T-helper 1 cell (primary cell): ENCODE data around the gene ST6GALNAC3.
"Not testable (repeated sequence)": the region's sequence is repeated elsewhere in the genome, so short reads cannot be mapped to it uniquely, and the experiment has no call there.

Experiments used
- DNase-seq, 5 donors: peaks; one replicate each; pipeline ENCODE4 v3.0.0-alpha.2; 2012 to 2020

Gene ST6GALNAC3

DNA sequence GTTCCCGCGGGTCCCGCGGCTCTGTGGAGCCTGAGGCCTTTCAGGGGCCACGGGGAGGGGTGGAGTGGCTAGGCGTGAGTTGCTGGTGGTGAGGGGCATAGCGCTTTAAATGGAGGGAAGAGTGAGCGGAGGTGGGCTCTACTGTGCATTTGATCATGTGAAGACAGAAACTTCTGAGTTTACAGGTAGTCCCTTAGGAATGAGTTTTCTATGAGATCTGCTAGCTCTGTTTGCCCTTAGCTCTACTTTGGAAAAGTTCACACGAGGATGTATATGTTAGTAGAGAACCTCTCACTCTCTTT is 593 bp downstream of the ST6GALNAC3 start:
- DNase-seq, result no peak

DNA sequence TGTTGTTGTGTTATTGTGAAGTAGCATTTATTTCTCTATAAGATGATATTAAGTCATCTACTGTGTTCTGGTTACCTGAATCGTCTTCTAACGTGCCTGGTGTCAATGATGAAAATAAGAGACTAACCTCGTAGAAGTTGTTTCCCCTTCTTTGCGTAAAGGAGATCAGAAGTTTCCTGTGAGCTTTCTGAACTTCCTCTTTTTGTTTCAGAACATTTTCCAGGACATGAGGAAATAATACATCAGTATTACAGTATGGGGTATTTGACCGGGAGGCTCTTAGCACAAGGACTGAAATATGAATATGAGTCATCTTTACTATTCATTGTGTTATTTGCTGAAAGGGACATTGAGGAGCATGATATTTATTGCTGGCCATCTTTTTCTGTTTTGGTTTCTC is 1.3 kb downstream of the ST6GALNAC3 start:
- no peak for DNase-seq

DNA sequence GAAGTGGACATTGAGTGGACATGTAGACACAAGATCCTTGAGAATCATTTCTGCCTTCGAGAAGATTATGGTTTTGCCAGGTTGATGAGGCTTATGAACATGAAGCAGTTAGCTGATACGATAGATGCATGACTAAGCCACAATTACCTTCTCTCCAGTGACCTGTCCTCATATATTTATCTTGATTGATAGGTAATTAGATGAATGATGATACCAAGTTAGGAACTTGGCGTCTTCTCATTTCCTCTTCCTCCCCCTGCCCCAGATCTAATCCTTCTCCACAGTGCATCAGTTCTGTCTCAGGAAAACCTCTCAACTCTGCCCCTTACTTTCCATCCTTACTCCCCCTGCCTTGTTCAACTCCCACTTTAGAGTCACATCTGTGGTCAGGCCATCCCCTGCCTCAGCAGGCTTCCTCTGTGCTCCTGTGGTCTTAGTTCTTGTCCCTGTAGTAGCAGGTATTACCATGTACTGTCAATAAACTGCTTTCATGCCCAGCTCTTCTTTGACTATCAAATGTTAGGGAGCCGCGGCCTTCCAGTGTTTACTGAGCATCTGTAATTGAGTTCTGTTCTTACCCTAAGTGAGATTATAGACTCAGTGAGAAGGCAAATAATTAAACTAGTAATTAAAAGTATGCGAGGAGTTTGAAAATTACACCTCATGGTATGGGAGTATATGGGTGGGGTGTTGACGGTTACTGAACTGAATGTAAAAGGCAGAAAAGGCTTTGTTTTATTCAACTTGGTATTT is 5.1 kb downstream of the ST6GALNAC3 start:
- DNase-seq, result no peak

DNA sequence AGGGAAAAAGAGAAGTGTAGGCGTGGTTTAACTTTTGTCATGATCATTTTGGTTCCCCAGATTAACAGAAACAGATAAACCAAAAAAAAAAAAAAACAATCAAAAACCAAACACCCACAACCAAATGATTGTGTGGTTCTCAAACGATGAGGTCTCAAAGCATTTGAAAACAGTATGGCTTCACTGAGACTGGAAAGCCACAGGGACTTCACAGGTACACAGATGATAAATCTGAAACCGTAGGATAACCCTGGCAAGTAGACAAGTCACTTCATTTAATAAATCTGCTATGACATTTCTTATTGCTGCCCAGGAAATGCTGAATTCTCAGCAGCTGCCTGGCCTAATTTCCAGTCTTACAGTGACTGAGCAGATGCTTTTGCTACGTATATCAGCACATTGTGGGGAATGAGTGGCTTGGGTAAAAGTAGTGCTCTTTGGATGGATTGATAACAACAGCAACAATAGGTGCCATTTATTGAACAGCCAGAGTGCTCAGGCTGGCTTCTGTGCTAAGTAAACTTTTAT is 6.1 kb downstream of the ST6GALNAC3 start:
- DNase-seq, result no peak

DNA sequence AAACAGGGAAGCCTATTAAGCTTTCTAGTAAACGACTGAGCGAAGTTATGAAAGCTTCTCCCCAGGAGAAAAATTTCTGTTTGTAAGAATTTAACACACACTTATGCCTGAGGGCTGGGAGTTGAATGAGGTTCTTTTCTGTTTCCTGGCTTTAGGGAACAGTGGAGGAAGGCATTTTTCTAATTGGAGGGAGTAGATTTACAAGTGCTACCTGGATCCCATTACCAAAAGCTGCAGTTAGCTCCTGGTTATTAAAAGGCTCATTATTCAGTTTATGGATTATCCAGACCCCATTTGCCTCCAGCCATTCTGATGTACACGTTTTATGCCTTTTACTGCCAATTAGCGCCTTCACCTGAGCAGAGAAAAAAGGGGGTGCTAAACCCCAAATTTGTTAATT is 7.5 kb downstream of the ST6GALNAC3 start:
- DNase-seq, result no peak

DNA sequence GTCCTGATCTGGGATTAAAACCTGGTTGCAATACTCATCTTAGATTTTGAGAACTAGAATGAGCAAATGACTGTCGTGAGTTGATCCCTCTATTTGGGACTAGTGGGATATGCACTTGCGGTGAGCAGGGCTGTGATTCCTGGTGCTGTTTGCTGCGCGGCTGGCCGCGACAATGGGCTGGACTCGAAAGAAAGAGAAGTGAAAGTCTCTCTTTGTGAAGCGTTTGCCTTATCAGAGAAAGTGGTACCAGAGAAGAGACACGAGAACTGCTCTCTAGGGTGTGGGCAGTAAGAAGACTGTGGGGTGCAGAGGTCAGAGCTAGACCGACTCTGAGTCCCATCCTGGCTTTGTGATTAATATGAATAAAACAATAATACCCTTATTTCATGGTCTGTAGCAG is 8.6 kb downstream of the ST6GALNAC3 start:
- DNase-seq, result no peak

DNA sequence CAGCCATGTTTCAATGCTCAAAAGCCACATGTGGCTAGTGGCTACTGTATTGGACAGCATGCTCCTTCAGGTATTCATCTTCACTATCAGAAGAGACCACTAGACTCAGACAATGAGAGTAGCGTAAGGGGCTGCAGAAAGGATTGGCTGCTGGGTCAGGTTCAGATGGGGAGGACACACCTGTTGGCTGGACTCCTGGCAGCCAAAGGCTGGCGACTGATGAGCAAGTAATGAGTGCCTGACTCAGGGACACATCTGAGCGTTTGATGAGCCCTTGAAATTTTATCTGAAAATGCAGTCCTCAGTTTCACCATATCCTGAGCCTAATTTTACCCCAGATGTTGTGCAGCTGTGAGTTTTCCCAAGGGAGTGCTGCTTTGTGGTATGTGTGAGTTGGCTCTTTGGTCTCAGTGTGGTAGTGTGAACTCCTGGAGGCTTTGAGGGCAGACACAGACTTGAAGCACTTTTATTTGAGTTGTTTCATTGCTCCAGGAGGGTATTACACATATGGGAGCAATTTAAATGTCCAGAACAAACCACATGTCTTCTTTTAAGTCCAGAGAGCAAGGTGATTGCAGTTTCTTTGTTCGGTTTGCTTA is 9.6 kb downstream of the ST6GALNAC3 start:
- DNase-seq, result no peak

DNA sequence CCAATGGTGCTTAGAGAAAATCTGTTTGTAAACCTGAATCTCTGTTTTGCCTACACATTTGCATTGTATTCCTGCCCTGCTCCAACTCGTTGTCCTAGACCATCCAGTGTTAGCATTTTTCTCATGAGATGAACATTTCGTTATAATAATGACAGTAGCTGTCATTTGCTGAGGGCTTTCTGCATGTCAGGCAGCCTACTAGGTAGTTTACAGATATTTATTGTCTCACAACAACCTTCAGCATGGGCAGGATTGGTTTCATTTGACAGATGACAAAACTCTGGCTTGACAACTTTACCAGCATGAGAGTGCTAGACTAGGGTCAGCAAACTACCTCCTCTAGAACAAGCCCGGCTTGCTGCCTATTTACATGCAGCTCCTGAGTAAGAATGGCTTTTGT is 10.1 kb downstream of the ST6GALNAC3 start:
- no peak for DNase-seq

DNA sequence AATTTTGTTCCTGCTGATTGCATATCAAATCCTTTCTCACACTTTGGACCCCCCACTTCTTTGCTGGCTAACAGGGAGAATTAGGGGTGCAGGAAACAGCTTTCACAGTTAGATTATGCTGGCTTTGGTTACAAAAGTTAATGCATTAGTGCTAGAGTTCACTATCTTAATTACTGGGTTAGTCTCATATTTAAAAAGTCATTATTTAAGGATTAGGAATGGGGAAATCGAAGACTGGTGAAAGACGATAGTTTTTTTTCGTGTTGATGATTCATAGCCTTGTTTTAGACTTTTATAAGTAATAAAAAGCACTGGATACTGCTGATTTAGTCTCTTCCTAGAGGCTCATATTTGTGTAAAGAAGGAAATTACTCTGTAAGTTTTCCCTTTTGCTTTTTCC is 11.6 kb downstream of the ST6GALNAC3 start:
- no peak for DNase-seq

DNA sequence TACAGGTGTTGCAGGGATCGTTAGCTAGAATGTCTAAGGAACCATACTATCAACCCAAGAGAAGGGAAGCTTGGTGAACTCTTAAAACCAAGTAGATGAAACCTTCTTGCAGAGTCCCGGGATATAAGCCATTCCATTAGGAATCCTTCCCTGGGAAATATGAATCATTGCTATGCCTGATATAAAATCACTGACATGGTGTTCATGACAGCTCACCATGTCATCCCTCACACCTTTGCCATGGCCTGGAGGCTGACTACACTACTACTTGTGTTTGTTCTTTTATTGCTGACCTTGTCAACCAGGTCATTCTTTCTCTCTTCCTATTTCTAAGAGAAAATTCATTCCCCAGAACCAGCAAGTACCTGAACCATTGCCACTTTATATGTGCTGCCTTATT is 12.1 kb downstream of the ST6GALNAC3 start:
- no peak for DNase-seq

DNA sequence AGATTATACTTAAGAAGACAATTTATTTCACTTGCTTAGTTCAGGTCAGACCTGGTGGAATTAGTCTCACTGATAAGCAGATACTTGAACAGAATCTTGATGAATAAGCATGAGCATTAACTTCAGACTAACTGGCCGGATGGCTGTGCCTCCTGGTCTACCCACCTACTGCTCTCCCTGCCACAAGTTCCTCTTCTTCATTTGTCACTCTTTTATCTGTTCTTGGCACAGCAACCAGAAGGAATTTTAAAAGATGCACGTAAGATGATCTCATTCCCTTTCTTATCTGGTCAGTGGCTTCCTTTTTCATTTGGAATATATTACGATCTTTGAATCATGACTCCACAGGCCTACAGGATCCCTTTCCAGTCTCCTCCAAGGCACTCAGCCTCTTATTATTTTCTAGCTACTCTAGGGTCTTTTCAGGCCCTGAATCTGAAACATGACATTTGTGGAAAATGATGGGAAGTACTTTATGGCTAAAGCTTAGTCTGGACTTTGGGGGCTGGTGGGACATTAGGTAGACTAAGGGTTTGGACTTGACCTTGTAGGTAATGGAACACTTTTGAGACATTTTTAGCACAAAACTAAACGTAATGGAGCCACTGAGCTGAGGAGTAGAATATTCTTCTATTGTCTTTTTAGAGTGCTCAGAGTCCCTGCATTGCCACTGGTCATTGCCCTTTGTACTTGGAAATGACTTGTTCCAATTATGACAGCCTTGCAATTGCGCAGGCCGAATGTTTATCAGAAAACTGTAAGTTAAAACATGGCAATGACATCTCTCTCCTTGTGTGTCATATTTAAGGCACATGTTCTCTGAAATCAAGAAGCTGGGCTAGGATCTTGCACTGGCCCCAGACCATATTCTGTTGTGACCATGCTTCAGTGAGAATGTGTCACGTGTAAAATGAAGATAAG is 16.0 kb downstream of the ST6GALNAC3 start:
- DNase-seq, result no peak

DNA sequence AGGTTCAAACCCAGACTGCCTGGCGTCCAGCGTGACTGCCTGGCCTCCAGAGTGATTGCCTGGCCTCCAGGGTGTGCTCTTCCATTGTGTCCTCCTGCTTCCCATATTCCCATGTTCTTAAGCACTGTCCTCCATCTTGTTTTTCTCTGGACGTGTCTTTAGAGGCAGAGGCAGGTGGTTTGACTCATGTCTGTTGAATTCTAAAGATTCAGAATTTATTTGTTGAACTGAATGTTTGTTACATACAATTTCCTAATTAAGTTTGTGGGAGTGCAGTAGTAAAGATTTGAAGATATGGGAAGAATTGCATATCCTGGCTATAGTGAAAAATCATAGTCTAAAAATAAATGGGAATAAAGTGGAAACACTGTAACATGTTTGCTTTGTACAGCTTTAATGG is 18.3 kb downstream of the ST6GALNAC3 start:
- no peak for DNase-seq

DNA sequence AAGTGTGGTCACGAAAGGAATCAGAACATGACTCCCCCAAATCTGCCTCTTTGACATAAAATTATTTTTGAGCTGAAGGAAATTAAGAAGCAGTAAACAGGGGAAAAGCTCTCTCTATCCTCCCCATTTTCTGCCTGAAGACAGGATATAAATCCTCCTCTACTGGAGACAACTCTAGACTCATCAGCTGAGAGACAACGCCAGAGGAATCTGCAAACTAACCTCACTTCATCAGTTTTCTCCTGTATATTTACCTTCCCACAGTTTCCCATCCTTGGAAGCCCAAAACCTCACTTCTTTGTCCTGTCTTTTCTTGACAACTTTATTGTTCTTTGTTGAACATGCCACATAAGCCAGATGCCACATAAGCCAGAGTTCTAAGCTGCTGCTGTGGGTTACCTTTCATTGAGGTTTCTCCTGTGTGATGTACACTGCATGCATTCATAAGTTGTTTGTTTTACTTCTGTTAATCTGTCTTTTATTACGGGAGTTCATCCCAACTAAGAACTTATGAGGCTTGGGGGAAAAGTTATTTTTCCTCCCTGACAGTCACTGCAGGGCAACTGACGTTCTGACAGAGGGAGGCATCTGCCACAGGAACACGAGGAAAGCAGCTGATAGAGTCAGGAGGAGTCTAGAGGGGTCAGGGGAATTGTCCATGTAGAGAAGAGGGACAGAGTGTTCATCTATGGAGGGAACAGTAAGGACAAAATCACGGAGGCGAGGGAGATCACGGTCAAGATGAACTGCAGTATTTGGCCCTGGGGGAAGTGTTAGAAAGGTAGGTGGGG is 19.2 kb downstream of the ST6GALNAC3 start:
- DNase-seq, result no peak

DNA sequence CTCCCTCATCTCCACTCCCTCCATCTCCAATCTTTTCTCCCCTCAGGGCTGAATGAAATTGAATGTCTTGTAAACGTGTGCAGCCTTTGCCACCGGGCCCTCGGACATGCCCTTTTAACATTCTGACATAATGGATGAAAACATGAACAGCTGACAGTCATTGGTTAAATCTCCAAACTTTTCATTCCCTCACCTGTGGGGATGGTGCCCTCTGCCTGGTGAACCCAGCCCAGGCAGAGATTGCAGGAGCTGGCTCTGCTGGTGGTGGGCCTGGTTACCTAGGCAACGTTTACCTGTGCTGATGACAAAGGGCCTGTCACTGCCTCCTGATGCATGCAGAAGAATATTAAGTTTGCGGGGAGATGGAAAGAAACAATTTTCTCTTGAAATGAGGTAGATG is 21.3 kb downstream of the ST6GALNAC3 start:
- DNase-seq, result no peak

DNA sequence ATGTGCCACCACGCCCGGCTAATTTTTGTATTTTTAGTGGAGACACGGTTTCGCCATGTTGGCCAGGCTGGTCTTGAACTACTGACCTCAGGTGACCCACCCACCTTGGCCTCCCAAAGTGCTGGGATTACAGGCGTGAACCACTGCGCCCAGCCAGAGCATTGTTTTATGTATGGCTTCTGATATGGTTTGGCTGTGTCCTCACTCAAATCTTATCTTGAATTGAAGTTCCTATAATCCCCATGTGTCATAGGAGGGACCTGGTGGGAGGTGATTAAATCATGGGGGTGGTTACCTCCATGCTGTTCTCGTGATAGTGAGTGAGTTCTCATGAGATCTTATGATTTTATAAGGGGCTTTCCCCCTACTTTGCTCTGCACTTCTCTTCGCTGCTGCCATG is 22.5 kb downstream of the ST6GALNAC3 start:
- DNase-seq, result not testable (repeated sequence)

DNA sequence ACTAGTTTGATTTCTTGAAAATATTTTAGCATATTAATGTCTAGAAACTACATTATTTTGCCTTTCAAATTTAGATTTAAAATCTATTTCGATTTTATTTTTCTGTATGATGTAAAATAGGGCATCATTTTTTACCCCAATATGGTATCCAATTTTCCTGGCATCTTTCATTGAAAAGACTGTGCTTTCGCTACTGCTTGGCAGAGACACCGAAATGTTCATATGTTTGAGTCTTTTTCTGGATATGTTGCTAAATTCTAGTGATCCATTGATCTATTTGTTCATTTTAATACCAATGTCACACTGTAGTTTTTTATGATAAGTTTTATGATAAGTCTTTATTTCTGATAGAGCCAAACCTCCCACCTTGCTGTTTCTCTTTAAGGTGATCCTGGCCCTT is 24.3 kb downstream of the ST6GALNAC3 start:
- DNase-seq, result no peak

DNA sequence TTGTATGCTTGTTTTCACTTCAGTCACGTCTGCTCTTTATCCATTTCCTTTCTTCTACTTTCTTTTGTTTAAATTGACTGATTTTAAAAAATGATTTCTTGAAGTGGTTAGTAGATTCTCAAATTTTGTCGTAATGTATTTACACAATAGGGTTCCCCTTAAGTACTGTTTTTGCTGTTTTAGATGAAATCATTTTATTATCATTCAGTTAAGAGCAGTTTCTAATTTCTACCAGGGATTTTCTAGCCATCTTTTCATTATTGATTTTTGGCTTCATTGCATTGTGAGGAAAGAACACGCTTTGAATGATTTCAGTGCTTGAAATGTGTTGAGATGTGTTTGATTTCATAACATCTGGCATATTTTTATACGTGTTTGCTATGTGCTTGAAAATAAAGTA is 27.0 kb downstream of the ST6GALNAC3 start:
- no peak for DNase-seq

DNA sequence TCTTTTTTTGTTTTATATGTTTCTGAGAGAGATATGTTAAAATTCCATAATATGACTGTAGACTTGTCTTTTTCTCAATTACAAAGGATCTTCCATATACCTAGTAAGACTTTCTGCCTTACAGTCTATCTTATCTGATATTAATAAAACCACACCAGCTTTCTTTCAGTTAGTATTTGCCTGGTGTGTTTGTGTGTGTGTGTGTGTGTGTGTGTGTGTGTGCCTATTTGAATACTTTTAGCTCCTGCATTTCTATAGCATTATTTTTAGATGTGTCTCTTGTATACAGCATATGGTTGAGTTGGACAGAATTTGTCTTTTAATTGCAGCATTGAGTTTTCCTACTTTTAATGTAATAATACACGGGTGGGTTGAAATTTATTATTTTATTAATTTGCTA is 27.5 kb downstream of the ST6GALNAC3 start:
- no peak for DNase-seq

DNA sequence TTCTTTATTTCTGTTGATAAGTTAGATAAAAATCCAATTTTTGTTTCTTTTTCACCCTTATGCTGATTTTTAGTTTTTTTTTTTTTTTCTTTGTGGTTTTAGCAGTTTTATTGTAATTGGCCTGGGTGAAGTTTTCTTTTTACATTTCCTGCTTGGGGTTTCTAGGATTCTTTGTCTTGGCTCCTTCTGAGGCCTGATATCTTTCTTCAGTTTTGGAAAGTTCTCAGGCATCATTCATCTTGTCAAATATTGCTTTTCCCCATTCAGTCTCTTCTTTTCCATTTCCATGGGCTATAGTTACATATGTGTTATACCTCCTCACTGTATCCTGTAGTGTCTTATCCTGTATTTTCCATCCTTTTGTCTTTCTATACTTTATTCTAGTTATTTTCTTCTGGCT is 28.5 kb downstream of the ST6GALNAC3 start:
- DNase-seq, result no peak

DNA sequence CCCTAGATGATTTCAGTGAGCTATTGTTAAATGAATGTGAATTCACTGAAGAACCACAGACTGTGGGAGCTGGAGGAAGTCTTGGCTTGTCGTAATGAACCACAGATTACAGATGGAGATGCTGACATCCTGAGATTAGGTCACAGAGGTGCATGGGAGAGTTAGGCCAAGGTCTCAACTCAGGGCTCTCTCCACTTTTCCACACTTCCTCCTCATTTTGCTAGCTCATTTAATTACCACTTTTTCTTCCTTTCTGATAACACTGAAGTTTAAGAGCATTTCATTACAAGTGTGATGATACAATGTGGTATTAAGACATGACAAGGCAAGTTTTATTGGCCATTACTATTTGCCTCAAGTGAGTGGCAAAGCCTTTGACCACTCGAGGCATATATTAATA is 30.8 kb downstream of the ST6GALNAC3 start:
- DNase-seq, result no peak

DNA sequence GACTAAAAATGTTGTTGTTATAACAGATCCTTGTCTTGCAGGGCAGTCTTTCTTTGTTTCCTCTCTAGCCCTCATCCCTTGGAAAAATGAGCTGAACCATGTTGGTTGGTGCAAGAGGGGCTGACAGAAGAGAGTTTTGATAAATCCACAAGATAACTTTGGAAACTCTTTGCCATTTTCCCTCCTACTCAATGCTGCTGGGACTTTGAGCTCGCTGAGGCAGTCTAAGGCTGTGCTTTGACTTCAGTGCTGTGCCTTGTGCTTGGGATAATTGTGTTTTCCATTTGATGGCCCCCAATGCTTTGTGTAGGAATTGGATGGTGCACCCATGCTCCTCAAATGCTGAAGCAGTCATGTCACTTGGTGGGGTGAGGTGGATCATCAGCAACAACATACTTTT is 31.7 kb downstream of the ST6GALNAC3 start:
- no peak for DNase-seq

DNA sequence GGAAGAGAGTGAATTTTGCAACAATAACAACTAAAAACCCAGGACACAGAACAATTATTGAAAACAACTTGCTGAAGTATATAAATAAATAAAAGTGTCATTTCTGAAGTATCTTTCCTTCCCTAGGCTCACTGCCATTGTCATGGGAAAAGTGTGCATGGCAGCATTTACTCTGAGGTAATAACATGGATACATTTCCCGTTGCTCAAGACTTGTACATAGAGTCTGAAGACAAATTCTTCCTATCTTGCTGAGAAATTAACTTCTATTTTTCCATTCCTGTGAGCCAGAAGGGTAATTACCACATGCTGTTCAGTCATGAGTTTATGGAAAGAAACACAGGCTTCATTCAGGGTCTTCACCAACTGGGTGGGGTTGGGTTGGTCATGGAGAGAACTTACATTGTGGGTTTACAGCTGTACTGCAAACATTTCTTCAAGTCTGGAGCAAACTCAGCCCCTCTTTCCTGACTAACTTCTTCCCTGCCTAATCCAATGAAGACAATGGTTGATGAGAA is 32.2 kb downstream of the ST6GALNAC3 start:
- no peak for DNase-seq

DNA sequence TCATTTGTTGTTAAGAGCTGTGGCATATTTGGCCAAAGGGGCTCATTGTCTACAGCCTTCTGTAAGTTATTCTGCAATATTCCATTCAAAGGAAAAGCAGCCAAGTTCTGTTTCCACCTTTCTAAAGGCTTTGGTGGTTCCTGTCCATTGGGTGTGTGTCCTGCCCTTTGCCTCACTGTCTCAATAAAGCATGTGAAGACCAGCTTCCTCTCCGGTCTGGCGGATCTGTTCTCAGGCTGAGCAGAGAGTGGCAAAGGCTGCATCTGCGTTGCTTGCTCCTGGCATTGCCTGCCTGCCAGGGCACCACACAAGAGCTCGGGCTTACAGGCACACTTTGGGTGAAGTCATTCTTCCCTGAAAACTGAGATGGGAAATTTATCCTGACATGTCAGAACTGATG is 34.9 kb downstream of the ST6GALNAC3 start:
- no peak for DNase-seq
